Activated T-helper 1 cell treated with anti-CD3 and anti-CD28 coated beads, Interleukin-2, amount 50 U/mL, for 16 hours (primary cell): Measurements from ENCODE around the gene FLRT1.

ENCODE experiments used
- DNase-seq, 2 donors: peaks; one replicate each; pipeline ENCODE4 v3.0.0-alpha.2; 2020; ENCODE audit warnings: low read depth in 1 of 2, low spot score in 1 of 2

FLRT1 gene

GRCh38 chr11:64064374-64065140 is 28.8 kb downstream of the FLRT1 start:
- no peak for DNase-seq

DNA sequence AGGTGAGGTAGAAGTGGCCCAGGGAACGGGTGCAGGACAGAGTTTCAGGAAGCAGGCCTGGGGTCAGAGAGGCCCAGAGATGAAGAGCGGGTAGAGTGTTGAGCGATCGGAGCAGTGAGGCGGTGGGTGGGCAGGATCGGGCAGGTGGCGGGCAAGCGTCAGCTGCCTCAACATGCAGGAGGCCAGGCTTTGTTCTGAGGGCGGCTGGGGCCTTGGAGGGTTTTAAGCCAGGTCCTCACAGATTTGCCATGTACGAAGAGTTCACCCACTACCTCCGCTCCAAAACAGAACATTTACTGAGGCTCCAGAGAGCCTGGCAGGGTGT is 29.4 kb downstream of the FLRT1 start:
- DNase-seq, result no peak

DNA sequence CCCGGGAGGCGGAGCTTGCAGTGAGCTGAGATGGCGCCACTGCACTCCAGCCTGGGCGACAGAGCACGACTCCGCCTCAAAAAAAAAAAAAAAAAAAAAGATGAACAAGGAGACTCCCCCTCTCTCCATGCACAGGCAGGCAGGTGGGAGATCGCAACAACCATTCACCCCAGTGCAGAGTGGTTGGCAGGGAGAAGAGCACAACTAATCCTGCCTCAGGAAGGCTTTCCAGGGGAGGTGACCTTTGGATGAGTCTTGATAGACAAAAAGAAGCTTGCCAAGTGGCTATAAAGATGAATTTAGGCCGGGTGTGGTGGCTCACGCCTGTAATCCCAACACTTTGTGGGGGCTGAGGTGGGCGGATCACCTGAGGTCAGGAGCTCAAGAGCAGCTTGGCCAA is 30.0 kb downstream of the FLRT1 start:
- DNase-seq, result no peak

DNA sequence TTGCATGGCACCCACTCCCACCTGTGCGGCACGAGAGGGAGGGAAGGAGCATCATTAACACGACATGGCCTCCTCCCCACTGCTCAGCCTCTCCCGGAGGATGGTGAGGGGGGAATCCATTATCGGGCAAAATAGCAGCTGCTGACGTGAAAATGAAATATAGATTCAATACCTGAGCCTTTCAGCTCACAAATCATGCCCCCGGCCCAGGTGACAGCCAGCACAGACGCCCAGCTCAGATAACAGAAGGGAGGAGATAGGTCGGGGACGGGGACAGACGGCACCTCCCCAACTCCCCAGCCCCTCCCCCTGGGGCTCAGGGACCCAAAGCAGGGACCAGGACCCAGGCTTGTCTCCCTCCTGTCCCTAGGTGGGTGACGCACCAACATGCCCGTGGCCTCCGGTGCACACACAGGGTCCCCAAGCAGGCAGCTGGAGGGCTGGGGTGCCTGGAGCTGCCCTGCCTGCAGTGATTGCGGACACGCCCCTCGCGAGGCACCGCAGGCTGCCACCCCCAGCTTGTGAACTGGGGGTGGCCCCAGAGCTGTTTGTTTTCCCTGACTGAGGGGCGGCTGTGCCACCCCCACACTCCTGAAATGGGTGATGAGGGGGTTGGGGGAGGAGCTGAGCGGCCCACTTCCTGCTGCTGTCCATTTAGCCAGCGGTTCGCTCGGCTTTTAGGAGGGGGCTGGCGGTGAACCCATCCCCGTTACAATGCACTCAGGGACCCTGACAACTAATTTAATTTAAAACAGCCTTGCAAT is 31.7 kb downstream of the FLRT1 start:
- DNase-seq, result no peak

DNA sequence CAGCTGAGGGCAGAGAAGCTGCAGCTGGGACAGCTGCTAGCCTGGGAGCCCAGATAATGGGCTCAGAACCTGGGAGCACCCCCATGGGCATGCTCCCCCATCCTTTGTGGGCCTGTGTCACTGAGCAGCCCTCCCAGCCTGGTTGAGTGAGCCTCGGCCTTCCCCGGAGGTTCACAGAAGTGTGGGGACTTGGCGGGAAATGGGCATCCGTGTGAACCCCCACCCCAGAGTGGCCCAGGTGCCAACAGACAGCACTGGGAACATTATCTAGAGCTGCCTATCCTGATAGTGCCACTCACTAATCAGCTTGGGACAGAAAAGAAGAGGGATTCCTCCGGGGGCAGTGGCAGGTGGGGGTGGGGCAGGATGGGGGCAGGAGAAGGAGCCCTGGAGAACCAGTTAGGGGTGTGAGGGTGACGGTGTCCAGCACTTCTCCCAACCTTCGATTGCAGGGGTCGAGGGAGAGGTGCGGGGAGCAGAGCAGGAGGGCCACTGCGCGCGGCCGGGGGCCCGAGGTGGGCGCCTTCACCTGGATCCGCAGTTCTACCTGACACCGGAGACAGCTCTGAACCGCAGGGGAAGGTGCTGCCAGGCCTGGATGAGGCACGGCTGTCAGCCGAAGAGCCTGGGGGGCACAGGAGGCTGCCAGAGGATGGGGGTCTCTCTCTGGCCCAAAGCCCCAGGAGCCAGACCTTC is 33.1 kb downstream of the FLRT1 start:
- no peak for DNase-seq

DNA sequence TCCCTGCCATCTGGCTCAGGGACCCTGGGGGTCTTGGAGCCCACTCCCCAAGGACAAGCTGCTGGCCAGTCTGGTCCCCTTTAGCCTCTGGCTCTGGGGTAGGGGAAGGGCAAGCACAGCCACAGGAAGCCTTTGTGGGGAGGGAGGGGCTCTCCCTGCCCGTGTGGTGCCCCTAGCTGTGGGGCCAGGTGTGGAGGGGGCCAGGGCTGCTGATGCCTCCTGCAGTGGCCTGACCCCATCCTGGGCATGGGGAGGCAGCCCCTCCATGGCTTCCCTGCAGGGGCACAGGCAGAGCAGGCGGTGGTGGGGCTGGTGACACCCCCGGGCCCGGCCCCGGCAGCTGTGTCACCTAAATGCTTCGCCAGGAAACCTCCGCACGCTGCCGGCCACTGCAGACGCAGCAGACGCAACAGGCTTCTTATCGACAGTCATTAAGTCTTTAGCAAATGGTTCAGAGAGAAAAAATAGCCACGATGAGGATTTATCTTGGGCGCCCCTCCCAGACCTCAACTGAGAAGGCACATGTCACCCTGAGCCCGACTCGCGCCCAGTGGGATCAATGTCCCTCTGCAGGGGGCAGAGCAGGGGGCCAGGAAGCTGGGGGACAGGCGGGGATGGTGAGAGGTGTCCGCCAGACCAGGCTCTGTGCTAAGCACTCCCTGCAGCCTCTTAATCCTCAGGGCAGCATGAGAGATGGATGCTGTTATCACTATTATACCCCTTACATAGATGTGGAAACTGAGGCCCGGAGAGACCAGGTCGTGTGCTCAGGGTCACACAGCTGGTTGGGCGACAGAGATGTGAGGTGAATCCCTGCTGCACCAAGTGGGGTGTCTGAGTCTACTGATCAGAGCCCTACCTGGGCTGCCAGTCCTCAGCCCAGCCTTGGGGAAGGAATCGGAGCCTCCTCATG is 33.9 kb downstream of the FLRT1 start:
- no peak for DNase-seq

DNA sequence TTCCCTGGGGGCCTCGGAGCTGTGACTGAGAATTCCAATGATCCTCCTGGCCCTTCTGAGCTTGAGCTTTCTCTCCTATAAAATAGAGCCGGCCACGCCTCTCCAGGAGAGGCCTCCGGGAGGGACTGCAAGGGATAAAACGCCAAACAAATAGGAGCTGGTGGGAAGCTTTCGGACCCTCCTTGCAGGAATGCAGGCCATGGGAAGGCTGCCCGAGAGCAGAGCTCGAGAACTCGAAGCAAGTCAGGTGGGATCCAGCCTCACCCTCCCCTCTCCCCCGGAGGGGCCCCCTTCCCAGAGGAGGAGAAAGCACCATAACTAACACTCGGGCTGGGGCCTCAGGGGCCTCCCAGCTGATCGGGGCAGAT is 34.6 kb downstream of the FLRT1 start:
- DNase-seq, result no peak

DNA sequence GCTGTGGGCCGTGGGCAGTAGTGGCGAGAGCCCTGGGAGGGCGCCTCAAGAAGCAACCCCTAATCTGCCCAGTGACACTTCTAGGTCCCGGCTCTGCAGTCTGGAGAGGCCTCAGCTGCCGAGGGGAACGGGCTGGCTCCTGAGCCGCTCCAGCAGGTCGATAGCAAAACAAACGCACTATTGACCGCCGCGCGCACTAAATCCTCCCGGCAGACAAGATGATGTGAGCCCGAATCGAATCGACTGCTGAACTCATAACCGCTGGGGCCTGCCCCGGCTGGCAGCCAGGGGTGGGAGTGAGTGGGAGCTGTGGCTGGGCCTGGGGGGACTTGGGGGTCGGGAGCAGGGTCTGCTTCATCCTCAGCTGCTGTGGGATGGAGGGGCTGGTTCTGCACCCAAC is 36.1 kb downstream of the FLRT1 start:
- DNase-seq, result no peak

- no peak for DNase-seq
Measured at GRCh38 chr11:64072403-64072802, 36.7 kb downstream of the FLRT1 start.

DNA sequence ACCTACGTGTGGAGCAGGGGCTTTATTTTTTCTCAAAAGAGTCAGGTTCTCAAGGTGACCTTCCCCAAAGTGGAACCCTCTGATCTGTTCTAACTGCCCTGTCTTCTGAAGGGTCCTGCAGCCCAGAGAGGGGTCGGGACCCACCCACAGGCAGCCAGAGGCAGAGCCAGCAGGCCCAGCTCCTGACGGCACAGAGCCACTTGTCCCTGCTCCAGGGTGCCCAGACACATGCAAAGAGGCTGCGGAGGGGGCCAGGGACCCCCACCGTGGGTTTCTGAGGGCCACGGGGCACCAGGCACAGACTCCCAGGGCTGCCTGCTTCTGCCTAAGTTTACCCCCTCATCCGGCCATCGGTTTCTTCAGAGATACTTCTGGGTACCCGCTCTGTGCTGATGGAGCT is 37.1 kb downstream of the FLRT1 start:
- no peak for DNase-seq

DNA sequence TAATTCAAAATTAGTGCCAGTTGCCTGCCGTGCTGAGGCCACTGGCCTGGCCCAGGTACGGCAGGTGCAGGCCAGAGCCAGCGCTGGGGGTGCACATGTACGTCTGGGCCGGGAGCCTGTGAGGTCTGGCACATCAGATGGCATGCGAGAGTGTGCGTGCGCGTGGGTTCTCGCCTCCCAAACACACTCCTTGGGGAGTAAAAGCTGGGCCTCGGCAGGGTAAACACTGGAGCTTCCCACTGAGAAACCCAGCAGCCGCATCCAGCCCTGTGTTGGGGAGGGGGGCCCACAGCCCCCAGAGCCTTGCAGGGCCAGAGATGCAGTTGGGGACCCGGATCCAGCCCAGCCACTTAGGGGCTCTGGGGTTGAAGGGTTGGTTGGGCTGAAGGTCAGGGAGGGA is 37.8 kb downstream of the FLRT1 start:
- no peak for DNase-seq

DNA sequence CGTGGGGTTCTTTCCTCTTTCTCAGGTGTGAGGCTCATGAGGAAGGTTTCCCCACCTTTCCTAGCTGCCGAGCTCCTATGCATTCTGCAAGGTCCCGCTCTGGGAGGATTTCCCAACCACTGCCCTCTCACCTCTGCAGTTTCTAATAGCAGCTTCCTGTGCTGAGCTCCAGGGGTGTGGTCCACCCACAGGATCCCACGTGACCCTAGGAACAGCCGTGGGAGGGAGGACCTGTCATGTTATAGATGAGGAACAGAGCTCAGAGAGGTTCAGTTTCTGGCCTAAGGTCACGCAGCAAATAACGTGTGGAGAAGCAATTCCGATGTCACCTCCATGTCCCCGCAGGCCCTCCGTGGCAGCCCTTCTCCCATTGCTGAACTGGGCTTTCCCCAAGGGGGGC is 38.5 kb downstream of the FLRT1 start:
- no peak for DNase-seq

GRCh38 chr11:64076758-64077157 is 41.0 kb downstream of the FLRT1 start:
- DNase-seq, result no peak

GRCh38 chr11:64077607-64078006 is 41.9 kb downstream of the FLRT1 start:
- DNase-seq, result no peak

DNA sequence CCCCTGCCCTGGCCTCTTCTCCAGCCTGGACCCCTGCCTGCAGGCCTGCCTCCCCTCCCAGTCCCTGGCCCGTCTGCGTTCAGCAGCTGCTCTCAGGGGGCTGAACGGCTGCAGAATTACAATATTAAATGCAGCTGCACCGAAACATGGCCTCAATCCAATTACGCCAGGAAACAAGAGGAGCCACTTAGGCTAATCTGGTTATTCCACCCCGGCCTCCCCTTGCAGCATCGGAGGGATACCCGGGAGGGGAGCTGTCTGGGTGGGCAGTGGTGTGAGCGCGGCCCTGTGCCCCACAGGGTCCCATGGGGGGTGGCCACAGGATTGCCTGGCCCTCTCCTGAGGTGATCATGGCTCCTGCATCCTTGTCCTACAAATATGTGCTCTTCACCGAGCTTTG is 42.6 kb downstream of the FLRT1 start:
- no peak for DNase-seq

DNA sequence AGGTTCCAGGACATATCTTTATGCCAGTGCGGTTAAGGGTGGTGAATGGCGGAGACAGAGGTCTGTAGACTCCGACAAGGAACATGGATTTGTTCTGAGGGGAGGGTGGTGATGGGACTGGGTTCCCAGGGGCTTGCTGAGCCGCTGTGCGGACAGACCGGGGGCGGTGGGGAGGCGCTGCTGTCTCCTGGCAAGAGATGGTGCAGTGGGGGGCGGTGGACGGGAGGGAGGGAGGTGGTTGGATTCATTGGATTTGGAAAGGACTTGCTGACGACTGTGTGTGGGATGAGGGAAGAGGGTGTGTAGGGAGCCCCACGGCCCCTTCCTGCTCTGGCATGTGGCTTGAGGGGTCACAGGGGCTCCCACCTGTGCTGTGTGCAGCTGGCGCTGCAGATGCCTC is 43.2 kb downstream of the FLRT1 start:
- DNase-seq, result no peak

GRCh38 chr11:64080390-64080789 is 44.7 kb downstream of the FLRT1 start:
- no peak for DNase-seq

GRCh38 chr11:64081745-64082442 is 46.2 kb downstream of the FLRT1 start:
- no peak for DNase-seq

GRCh38 chr11:64083398-64084080 is 47.8 kb downstream of the FLRT1 start:
- DNase-seq, result no peak
